ENCODE measurements around the gene DDX39A. TPM values are rescaled to one million over a fixed set of nuclear protein-coding genes. Genes with fewer than 3 reads are reported as not detected.

The DDX39A gene
- total RNA-seq, 1 donor from 2014 or later: 33.4 TPM

GRCh38 chr19:14418856-14419105, 360 bp downstream of the DDX39A start:
- TF ChIP-seq CTCF (IDR thresholded peaks at IDR 0.05; ENCODE audit: borderline replicate concordance): no peak
- Histone ChIP-seq H3K9me3 (replicated peaks) (no peaks in the 10 kb centered on the region), H3K4me1 (peaks cover 47% of the 10 kb centered on the region), H3K27ac (replicated peaks) (peak overlapping the region; percentile 90), H3K27me3 (ENCODE audit: low read depth) (no peaks in the 10 kb centered on the region), H3K4me3 (peak overlapping the region; percentile 96), H3K36me3 (no peaks in the 10 kb centered on the region)
- DNase-seq: no peak
- intact Hi-C loops (cut with micrococcal nuclease): no loop called here

GRCh38 chr19:14416817-14417231, 2.3 kb downstream of the DDX39A start:
- Histone ChIP-seq H3K36me3 (peaks cover 13% of the 10 kb centered on the region), H3K4me3 (peak overlapping the region; percentile 96), H3K27ac (replicated peaks) (no peak overlapping the region), H3K9me3 (replicated peaks) (no peaks in the 10 kb centered on the region), H3K4me1 (peaks cover 60% of the 10 kb centered on the region), H3K27me3 (ENCODE audit: low read depth) (no peaks in the 10 kb centered on the region)
- no peak for TF ChIP-seq CTCF (IDR thresholded peaks at IDR 0.05; ENCODE audit: borderline replicate concordance)
- intact Hi-C loops (cut with micrococcal nuclease): no loop called here
- DNase-seq: no peak

GRCh38 chr19:14414926-14415690, 4.0 kb downstream of the DDX39A start:
- H3K9me3 ChIP-seq (replicated peaks): no peaks in the 10 kb centered on the region
- no peak for DNase-seq
- no peak for TF ChIP-seq CTCF (IDR thresholded peaks at IDR 0.05; ENCODE audit: borderline replicate concordance)
- no peak overlapping the region for H3K27ac ChIP-seq (replicated peaks)
- H3K4me1 ChIP-seq: peaks cover 60% of the 10 kb centered on the region
- H3K4me3 ChIP-seq: no peak overlapping the region
- intact Hi-C loops (cut with micrococcal nuclease): no loop called here
- peaks cover 30% of the 10 kb centered on the region for H3K36me3 ChIP-seq
- no peaks in the 10 kb centered on the region for H3K27me3 ChIP-seq (ENCODE audit: low read depth)

DNA sequence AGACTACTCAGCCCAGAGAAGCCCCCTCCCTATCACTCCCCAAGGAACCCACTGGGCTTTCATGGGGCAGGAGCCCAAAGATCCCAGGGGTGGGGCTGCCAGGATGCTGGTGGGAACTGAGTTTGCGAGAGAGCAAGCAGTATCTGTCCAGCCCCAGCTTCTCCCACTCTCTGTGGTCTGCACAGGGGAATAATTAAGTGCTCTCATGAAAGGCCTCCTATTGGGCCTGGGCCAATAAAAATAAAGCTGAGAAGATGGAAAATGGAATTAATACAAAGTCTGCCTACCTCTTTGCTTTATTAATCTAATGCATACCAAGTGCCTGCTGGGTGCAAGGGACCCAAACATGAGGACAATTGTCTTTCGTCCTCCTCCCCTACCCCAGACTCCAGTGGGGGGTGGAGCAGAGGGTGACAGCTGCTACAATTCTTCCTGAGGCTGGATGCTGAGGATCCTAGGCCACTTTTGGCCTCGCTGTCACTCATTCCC, 5.4 kb downstream of the DDX39A start:
- peaks cover 44% of the 10 kb centered on the region for H3K36me3 ChIP-seq
- no peaks in the 10 kb centered on the region for H3K9me3 ChIP-seq (replicated peaks)
- peaks cover 52% of the 10 kb centered on the region for H3K4me1 ChIP-seq
- DNase-seq: no peak
- intact Hi-C loops (cut with micrococcal nuclease): no loop called here
- H3K27me3 ChIP-seq (ENCODE audit: low read depth): no peaks in the 10 kb centered on the region
- no peak overlapping the region for H3K4me3 ChIP-seq
- TF ChIP-seq CTCF (IDR thresholded peaks at IDR 0.05; ENCODE audit: borderline replicate concordance): no peak
- peak overlapping the region; percentile 55 for H3K27ac ChIP-seq (replicated peaks)

DNA sequence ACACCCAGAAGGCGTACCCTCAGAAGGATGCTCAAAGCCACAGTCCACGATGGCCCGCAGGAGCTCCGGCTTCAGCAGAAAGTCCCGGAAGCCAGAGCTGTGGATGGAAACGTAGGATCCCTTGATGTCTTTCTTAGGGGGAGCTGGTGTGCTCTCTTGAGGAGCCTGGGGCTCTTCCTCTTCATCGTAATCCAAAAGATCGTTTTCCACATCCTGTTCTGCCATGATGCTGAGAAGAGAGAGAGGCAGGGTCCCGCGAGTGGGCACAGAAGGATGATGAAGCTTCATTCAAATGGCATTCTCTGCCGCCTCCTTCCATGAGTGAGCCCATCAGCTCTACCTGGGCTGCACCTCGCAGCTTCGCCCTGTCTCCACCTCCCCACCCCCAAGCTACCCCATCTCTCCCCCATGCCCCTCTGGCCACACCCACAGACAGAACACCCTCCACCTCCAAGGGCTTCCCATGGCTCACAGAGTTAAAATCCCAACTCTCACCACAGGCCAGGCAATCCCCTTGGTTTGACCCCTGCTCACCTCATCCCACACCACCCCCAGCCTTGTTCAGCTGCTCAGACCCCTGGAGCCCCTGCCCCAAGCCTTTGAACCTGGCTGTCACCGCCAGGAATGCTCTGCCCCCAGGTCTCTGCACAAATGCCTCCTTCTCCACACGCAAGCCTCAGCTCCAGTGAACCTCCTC, 6.0 kb downstream of the DDX39A start:
- Histone ChIP-seq H3K27ac (replicated peaks) (peak overlapping the region; percentile 55), H3K27me3 (ENCODE audit: low read depth) (no peaks in the 10 kb centered on the region), H3K4me3 (no peak overlapping the region), H3K9me3 (replicated peaks) (no peaks in the 10 kb centered on the region), H3K4me1 (peaks cover 46% of the 10 kb centered on the region), H3K36me3 (peaks cover 50% of the 10 kb centered on the region)
- DNase-seq: no peak
- no peak for TF ChIP-seq CTCF (IDR thresholded peaks at IDR 0.05; ENCODE audit: borderline replicate concordance)
- intact Hi-C loops (cut with micrococcal nuclease): no loop called here

Data from left ventricle myocardium inferior (tissue), 1 donor.